ENCODE measurements around the gene HKDC1.
"Not testable (repeated sequence)": the region's sequence is repeated elsewhere in the genome, so short reads cannot be mapped to it uniquely, and the experiment has no call there.

Gene HKDC1

DNA sequence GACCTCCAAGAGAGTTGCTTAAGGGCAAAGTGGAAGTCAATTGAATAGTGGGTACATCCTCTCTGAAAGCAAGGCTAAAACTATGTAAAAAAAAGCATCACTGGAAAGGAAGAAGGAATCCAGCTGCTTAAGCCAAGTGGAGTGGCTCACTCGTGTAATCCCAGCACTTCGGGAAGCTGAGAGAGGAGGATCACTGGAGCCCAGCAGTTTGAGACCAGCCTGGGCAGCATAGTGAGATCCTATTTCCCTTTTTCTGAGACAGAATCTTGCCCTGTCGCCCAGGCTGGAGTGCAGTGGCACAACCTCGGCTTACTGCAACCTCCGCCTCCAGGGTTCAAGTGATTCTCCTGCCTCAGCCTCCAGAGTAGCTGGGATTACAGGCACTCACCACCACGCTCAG lies 64.3 kb downstream of the HKDC1 start:
- not testable (repeated sequence) for DNase-seq

DNA sequence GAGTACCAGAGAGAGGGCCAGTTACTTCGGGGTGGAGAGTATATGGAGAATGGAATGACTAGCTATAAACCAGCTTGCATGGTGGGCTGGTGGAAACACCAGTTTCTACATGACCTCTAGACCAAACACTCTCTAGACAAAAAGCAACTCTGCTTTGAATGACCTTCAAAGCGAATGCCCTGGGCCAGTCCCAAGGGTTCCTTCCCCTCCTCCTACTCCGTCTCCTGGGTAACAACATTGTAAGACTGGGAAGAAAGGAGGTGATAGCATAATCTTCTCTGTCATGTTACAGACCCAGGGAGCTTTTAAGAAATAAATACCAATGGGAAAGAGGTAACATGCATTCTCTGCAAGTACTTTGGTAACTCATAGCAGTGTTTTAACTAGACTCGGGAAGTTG lies 65.6 kb downstream of the HKDC1 start:
- no peak for DNase-seq

DNA sequence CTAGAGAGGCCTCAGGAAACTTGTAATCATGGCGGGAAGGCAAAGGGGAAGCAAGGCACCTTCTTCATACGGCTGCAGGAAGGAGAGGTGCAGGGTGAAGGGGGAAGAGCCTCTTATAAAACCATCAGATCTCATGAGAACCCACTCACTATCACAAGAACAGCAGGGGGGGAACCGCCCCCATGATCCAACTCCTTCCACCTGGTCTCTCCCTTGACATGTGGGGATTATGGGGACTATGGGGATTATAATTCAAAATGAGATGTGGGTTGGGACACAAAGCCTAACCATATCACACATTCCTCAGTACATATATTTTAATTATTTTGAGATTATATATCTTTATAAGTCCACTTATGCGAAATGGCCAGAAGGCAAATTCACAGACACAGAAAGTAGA lies 67.0 kb downstream of the HKDC1 start:
- DNase-seq, result no peak

DNA sequence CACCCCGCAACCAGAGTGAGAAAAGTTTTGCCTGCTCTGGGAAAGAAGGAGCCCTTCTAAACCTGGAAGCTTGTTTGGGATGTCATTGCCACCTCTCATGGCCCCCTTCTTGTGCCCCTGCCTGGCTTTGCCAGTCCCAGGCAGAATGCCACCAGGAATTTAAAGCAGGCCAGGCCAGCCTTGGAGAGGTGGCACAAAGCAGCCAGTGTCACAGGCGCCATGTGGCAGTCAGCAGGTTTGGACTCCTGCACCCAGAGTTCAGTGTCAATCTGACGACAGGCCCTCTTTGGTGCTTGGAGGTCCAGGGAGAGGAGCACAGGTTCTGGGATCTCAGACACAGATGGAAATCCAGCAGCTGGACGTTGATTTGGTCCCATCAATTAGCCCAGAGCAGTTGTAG lies 70.9 kb downstream of the HKDC1 start:
- no peak for DNase-seq

DNA sequence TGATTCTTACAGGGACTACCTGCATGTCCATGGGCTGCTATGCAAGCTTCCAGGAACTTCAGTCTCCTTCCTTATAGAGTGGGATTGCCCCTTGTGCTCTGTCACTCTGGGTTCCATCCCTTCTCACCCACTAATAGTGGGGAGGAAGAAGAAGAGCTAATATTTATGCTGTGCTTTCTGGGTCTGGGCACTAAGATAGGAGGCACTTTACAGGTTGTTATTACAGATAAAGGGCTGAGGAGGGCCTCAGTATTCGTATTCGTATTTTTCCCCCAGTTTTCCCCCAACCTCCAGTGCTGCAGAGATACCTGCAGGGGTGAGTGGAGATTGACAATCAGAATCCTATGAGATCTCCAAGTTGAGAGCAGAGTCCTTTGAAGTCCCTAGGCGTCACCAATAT lies 72.3 kb downstream of the HKDC1 start:
- no peak for DNase-seq

DNA sequence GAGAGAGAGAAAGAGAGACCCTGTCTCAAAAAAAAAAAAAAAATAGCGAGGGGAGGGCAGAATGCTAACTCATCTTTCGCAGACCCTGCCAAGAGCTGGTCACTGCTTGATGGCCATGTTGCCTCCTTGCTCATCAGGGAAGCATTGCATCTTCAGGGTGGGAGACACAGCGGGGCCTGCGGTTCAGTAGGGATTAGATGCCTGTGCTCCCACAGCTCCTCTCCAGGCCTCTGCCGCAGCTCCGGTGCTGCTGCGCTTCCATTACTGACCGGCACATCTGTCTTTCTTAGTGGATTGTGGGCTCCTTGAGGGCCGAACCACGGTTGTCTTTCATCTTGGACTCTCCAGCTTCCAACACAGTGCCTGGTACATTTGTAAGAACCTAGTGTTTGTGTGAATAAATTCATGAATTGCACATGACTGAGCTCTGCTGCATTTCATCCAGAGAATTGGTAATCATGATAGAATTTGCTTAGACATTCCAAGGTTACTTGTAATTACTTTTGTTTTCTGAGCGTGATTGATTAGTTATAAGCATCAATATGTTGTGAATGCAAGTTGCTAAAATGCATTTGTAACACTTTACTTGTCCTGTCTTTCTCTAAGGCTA lies 75.0 kb downstream of the HKDC1 start:
- no peak for DNase-seq

DNA sequence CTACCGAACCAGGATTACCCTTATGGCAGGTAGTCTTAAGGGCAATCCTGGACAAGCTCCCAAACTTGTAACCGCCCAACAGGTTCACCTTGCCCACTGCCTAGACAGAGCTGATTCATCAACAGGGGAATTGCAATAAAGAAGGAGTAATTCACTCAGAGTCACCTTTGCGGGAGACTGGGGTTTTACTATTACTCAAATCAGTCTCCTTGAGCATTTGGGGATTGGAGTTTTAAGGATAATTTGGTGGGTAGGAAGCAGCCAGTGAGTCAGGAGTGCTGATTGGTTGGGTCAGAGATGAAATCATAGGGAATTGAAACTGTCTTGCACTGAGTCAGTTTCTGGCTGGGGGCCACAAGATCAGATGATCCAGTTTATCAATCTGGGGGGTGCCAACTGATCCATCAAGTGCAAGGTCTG lies 83.5 kb downstream of the HKDC1 start:
- no peak for DNase-seq

DNA sequence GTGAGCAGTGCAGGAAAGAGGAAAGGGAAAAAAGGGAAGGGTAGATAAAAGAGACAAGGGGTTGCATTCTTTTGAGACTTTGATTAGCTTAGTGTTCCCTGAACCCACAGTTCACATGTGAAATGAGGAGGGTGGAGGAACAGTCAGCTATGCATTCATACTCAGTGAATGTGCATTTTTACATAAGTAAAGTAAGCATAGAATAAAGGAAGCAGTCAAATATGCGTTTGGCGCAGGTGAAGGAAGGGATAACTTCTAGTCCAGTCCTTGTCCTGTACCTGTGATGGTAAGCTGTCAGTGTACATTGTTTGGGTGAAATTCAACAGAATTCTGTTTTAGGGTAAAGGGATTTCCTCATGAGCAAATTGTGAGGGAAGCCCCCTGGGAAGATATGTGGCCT lies 86.3 kb downstream of the HKDC1 start:
- DNase-seq, result no peak

DNA sequence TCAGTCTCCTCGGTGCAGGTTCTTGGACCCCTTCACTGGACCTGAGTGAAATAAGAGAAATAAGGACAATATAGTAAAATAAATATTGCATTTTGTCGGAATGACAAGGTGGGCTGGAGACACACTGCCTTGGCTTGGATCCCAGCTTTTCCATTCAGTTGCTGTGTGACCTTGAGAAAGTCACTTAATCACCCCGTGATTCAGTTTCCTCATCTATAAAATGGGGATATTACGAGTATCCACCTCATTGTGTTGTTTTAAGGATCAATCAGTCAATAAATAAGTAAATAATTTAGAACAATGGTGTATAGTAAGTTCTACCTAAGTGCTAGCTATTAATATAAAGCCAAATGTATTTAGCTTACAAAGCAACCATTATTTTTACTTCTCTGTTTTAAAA lies 87.3 kb downstream of the HKDC1 start:
- DNase-seq, result no peak

DNA sequence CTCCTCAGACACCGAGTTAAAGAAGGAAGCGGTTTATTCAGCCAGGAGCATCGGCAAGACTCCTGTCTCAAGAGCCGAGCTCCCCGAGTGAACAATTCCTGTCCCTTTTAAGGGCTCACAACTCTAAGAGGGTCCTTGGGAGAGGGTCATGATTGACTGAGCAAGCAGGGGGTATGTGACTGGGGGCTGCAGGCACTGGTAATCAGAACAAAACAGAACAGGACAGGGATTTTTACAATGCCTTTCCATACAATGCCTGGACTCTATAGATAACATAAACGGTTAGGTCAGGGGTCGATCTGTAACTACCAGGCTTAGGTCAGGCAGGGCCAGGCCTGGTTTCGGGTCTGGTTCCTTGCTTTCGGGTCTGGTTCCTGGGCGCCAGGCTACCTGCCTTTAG lies 88.2 kb downstream of the HKDC1 start:
- DNase-seq, result not testable (repeated sequence)

DNA sequence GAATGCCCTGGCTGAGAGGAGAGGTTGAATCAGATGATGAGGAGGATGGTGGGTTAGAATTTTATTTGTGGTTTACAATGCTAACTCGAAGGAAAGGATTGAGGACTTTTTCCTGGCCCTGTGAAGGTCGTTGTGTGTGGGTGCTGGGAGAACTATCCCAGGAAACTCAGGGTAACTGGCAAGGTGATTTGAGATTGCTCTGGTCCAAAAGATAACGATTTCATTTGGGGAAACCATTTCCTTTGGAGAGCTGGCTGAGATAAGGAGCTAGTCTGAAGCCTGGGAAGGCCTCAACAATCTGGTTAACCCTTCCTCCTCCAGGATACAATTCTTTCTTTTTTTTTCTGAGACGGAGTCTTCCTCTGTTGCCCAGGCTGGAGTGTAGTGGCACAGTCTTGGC lies 91.2 kb downstream of the HKDC1 start:
- no peak for DNase-seq

DNA sequence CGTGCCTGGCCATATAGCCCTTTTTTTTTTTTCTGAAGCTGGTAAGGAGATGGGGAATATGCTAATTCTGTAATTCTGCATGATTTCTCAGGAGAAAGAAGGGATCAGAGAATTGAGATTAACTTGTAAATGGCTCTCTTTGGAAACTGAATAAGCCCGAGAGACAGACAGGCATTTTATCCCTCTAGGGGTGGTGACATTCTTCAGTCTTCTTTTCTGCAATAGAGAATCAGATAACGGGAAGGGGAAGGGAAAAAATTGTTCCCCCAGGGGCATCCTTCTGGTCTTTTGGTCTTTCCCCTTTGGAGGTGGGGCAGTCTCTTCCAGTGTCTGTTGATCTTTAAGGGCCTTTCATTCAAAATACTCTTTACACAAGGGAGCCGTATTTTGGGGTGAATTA lies 92.4 kb downstream of the HKDC1 start:
- DNase-seq, result no peak

DNA sequence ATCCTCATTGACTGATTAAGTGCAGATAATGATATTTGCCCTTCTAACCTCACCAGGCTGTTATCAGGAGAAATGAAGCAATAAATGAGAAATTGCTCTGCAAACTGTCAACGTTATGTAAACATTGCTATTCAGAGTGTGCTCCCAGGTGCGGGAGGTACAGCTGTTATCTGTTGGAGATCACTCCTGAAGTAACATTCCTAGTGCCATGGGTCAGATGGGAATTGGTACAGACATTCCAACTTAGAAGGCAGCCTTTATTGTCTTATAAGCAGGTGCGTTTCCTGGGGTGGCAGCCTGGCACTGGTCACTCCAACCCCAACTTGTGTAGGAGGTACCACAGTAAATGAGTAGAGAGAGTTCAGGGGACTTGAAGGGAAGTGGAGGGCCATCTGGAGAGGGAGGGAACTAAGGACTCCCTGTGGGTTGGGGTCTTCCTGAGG lies 95.0 kb downstream of the HKDC1 start:
- no peak for DNase-seq

DNA sequence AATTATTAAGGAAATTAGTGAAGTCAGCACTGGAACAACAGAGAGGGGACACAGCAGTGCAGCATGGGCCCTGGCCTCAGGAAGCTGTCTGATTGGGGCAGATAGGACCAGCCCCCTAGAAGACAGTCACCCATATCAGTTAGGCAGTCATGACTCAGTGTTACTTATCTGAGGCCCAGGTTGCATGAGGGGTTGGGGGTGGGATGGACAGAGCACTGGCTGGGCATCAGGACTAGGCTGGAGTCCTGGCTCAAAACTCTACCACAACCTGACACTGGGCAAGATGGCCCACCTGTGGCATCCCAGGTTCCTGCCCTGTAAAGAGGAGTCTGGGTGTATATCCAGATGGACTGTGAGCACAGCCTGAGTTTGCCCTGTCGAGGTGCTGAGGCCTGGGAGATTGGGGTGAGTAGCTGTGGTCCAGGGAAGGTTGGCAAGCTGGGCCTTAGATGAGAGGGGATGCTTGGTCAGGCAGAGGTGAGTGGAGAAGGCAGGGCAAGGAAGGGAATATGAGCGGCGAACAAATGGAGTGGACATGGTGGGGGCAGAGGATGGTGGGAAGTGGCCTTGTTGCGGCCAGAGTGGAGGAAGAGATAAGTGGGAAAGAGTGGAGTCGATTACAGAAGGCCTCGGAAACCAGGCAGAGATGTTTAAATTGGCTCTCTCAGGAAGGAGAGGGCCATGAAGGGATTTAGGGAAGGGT lies 95.6 kb downstream of the HKDC1 start:
- DNase-seq, result no peak

DNA sequence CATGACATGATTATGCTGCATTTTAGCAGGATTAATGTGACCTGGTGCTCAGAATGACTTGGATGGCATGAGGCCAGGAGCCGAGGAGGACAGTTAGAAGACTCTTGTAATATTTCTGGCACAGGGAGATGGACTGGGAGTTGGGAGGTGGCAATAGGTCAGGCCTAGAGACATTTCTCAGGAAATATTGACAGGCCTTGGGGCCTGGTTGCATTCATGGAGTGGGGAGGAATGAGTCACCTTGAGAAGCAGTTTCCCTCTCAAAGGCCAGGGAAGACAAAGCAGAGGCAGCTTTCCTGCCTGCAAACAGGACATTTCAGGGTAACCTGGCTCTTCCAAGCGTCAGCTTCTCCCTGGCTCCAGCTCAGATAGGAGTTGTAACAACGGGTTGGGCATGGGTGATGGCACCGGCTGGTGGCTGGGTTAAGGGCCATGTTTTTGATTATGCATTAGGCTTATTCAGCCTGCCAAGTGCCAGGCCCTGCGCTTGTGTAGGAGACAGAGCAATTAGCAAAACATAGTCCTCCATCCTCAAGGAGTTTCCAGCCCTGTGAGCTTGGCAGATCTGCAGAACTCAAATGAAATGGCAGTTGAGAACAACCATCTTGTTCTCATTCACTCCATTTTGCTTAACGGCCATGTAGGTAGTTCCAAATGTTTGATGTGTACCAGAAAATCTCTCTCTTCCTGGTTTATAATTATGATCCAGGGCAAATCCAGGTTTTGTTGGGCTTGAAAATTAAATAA lies 96.4 kb downstream of the HKDC1 start:
- DNase-seq, result no peak

Measured in NCI-H2029 treated with DMSO at 0.1 percent for 48 hours (cell line).